Epithelial cell of proximal tubule (primary cell): Measurements from ENCODE around the gene AHNAK2. TPM values are rescaled to one million over a fixed set of nuclear protein-coding genes. Genes with fewer than 3 reads are reported as not detected.

ENCODE experiments used
- DNase-seq: peaks from one replicate; pipeline ENCODE4 v3.0.0-alpha.2; 2011; ENCODE audit warnings: low read depth
- H3K4me3 ChIP-seq: 2 replicates; pipeline ENCODE4 v1.5.1; 2011; ENCODE audit warnings: low read depth, mild to moderate bottlenecking, low read length
- total RNA-seq: library from RNA; depleted of rRNA; stranded (reverse); fragments of >200 nt; gene quantifications from 2 replicates; pipeline ENCODE4 v1.2.3, GENCODE V29; 2015
- TF ChIP-seq, protein P1 (sequence below): conservative IDR thresholded peaks from 2 replicates; pipeline ENCODE4 v1.5.1; 2012; ENCODE audit warnings: low read depth, mild to moderate bottlenecking, low read length

AHNAK2 gene
- total RNA-seq, 1 donor from 2014 or later = 20.8 TPM

DNA sequence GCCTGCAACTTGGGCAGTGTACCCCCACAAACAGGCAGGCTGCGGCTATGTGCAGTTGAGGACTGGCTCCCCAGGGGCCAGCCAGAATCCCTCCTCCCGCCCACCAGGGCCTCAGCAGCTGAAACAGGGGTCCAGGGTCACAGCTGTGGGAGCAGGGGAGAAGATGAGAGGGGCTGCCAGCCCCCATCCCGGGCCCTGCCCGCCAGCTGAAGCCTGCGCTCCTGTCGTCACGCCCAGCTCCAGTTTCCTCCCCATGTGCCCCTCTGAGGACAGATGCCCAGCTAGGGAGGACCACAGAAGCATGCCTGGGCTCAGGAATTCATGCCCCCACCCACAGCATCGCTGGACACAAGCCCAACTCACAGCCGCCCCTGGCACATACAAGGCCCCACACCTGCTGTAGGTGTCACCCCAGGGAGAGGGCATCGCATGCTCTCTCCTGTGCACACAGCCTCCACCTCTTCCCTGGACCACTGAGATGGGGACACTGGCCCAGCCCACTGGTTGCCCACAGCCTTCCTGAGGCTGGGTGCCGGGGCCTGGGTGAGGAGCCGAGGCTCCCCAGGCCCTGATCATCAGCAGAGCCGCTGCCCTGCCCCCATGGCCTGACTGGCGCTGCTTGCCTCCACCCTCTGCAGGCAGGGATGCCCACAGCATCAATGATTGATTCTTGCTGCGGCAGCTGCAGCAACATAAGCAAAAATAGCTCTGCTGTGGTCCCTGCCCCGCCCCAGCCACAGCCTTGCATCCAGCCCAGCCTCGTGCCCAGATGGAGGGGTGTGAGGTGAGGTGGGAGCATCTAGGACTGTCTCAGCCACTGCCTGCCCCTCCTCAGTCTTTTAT, 3.7 kb upstream of the AHNAK2 start:
- TF ChIP-seq, protein P1, sequence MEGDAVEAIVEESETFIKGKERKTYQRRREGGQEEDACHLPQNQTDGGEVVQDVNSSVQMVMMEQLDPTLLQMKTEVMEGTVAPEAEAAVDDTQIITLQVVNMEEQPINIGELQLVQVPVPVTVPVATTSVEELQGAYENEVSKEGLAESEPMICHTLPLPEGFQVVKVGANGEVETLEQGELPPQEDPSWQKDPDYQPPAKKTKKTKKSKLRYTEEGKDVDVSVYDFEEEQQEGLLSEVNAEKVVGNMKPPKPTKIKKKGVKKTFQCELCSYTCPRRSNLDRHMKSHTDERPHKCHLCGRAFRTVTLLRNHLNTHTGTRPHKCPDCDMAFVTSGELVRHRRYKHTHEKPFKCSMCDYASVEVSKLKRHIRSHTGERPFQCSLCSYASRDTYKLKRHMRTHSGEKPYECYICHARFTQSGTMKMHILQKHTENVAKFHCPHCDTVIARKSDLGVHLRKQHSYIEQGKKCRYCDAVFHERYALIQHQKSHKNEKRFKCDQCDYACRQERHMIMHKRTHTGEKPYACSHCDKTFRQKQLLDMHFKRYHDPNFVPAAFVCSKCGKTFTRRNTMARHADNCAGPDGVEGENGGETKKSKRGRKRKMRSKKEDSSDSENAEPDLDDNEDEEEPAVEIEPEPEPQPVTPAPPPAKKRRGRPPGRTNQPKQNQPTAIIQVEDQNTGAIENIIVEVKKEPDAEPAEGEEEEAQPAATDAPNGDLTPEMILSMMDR = no peak
- no peak overlapping the region for H3K4me3 ChIP-seq

DNA sequence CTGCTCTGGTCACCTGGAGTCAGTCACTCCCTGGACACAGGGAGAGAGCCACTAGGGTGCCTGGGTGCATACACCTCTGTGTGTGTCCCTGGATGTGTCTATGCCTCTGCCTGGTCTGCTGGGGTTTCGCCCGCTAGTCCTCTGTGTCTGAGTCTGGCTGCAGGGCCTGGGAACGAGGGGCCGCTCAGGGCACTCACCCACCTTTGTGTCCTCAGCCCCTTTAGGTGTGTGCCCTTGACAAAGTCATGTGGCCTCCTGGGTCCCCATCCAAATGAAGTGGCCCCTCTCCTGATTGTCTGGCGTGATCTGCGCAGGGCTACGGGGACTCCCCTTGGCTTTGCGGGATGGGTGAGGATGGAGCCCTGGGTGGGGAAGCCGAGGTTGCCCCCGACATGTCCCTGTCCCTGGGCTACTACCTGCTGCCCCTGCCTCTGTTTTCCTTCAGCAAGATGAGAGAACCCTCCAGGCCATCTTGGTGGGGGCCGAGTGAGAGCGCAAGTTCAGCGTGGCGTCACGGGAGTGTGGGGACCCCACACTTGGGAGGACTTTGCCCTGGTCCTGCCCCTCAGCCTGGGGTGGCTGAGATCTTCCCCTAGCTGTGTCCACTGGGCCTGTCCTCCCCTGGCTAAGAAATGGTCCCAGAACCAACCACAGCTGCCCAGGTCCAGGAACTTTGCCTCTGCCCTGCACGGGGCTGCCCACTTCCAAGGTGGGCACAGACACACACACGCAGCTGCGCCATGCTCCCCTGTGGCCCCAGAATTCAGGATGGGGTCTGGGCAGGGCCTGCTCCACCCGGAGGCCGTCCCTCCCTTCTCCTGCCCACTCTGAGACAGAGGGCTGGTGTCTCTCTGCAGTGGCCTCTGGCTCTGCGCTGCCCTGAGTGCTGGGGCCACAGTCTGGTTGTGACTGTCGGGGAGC, 2.7 kb upstream of the AHNAK2 start:
- TF ChIP-seq, protein P1 = no peak
- no peak overlapping the region for H3K4me3 ChIP-seq
- DNase-seq = no peak

More for the DNA sequence above, 3.7 kb upstream of the AHNAK2 start:
- DNase-seq = no peak

DNA sequence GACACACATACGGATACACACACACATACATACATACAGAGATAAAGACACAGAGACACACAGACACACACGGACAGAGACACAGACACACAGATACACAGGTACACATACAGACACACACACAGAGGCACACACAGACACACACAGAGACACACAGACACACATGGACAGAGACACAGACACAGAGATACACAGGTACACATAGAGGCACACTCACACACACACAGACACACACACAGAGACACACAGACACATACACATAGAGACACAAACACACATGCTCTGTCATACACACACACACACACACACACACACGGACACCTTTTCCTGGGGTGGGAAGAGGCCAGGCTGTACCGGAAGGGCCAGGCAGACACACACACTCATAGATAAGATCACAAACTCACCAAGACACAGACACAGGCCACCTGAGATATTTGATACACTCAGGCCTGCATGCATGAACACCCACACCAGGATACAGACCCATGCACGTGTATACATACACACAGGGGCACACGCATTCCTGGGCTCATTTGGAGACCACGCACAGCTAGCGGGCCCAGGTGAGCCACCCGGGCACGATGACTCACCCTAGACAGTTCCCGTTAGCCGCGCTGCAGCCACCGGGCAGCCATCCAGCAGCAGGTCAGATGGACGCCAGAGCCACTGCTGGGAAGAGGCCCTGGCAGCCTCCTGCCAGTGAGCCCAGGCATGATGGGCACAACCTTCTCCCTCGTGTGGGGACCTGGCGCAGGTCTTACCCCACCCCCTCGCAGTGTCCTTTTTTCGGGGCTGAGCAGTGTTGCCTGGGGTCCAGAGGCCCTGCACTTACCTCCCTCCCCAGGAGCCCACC, 1.8 kb upstream of the AHNAK2 start:
- DNase-seq = no peak

GRCh38 chr14:104978746-104979691, 845 bp upstream of the AHNAK2 start:
- TF ChIP-seq, protein P1 = no peak
- no peak for DNase-seq
- peak overlapping the region; percentile 39 for H3K4me3 ChIP-seq

More for the DNA sequence above, 1.8 kb upstream of the AHNAK2 start:
- TF ChIP-seq, protein P1 = no peak
- H3K4me3 ChIP-seq = no peak overlapping the region

DNA sequence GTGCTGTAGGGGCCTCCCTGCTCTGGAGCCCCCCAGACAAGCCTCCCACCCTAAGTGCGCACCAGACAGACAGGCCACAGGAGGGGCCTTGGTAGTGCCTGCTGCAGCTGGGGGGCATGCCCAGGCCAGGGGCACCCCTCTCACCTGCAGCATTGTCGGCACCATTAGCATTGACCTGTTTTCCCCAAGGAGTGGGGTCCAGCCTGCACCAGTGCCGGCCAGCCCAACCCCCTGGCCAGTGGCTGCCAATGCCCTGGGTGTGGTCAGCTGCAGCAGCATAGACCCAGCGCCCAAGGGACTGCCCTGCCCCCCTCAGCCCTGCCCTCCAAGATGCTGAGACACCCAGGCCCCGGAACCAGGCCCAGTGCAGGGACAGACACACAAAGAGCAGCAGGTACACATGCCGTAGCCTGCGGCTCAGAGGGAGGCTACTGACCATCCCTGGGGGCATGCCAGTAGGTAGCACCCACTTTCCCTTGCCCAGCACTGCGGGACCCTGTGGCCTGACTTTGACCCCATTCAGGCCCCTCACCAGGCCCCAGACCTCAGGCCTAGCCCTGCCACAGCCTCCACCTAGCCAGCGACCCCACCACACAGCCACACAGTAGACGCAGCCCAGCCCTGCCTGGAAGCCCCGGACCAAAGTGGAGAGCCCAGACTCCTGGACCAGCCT, 1.0 kb downstream of the AHNAK2 start:
- no peak for DNase-seq
- TF ChIP-seq, protein P1 = no peak
- H3K4me3 ChIP-seq = peak overlapping the region; percentile 87
